Neural progenitor cell (in vitro differentiated cells): ENCODE results near the gene KMT5B. TPM values are rescaled to one million over a fixed set of nuclear protein-coding genes. Genes with fewer than 3 reads are reported as not detected.

Experiments
- DNase-seq: peaks from one replicate; pipeline ENCODE4 v3.0.0-alpha.2; 2016; ENCODE audit warnings: low spot score
- H2AFZ ChIP-seq: fragments of 200-600 bp; sonication (generic); replicated peaks from 2 replicates; pipeline ENCODE4 v1.6.1; 2016; ENCODE audit warnings: antibody characterized with exemption
- H3F3A ChIP-seq: fragments of 200-600 bp; sonication (generic); 2 replicates; pipeline ENCODE4 v1.6.1; 2016; ENCODE audit warnings: antibody characterized with exemption, low read depth
- H3K27ac ChIP-seq: fragments of 200-600 bp; sonication (generic); 2 replicates; pipeline ENCODE4 v1.5.1; 2016; ENCODE audit warnings: mild to moderate bottlenecking
- H3K27me3 ChIP-seq: fragments of 200-600 bp; sonication (generic); 2 replicates; pipeline ENCODE4 v1.6.1; 2016; ENCODE audit warnings: mild to moderate bottlenecking, moderate library complexity
- H3K36me3 ChIP-seq: fragments of 200-600 bp; sonication (generic); 2 replicates; pipeline ENCODE4 v1.5.1; 2016
- H3K4me1 ChIP-seq: fragments of 200-600 bp; sonication (generic); 2 replicates; pipeline ENCODE4 v1.6.1; 2016; ENCODE audit warnings: mixed run types
- H3K4me2 ChIP-seq: fragments of 200-600 bp; sonication (generic); 2 replicates; pipeline ENCODE4 v1.6.1; 2016
- H3K4me3 ChIP-seq: fragments of 200-600 bp; sonication (generic); 2 replicates; pipeline ENCODE4 v1.5.1; 2016
- H3K79me2 ChIP-seq: fragments of 200-600 bp; sonication (generic); 2 replicates; pipeline ENCODE4 v1.6.1; 2016; ENCODE audit warnings: low read depth
- H3K9ac ChIP-seq: fragments of 200-600 bp; sonication (generic); 2 replicates; pipeline ENCODE4 v1.6.1; 2016
- H3K9me3 ChIP-seq: fragments of 200-600 bp; sonication (generic); 2 replicates; pipeline ENCODE4 v1.5.1; 2016; ENCODE audit warnings: low read depth
- H4K20me1 ChIP-seq: fragments of 200-600 bp; sonication (generic); 2 replicates; pipeline ENCODE4 v1.6.1; 2016; ENCODE audit warnings: low read depth
- H3K27ac Mint-ChIP-seq: 3 replicates; pipeline ENCODE4 v1.8.0; 2021; ENCODE audit warnings: mixed read lengths
- H3K27me3 Mint-ChIP-seq: 2 replicates; pipeline ENCODE4 v1.8.0; 2022; ENCODE audit warnings: low read depth, mild to moderate bottlenecking, inconsistent platforms, moderate library complexity, mixed read lengths; ENCODE audit not compliant: insufficient read depth
- H3K36me3 Mint-ChIP-seq: 3 replicates; pipeline ENCODE4 v1.8.0; 2021; ENCODE audit warnings: mixed read lengths
- H3K4me1 Mint-ChIP-seq: 3 replicates; pipeline ENCODE4 v1.8.0; 2021; ENCODE audit warnings: mixed read lengths
- H3K4me3 Mint-ChIP-seq: 3 replicates; pipeline ENCODE4 v1.8.0; 2021; ENCODE audit warnings: mild to moderate bottlenecking, moderate library complexity, mixed read lengths
- H3K9me3 Mint-ChIP-seq: 3 replicates; pipeline ENCODE4 v1.8.0; 2020; ENCODE audit warnings: mixed read lengths
- CTCF ChIP-seq: fragments of 200-600 bp; sonication (generic); IDR thresholded peaks from 2 replicates; pipeline ENCODE4 v1.5.1; 2017; ENCODE audit warnings: antibody characterized with exemption, mild to moderate bottlenecking
- EZH2 ChIP-seq: fragments of 200-600 bp; sonication (generic); IDR thresholded peaks from 2 replicates; pipeline ENCODE4 v1.6.1; 2017; ENCODE audit warnings: antibody characterized with exemption, mild to moderate bottlenecking, moderate library complexity
- EZH2phosphoT487 ChIP-seq: fragments of 200-600 bp; sonication (generic); IDR thresholded peaks from 2 replicates; pipeline ENCODE4 v1.6.1; 2017; ENCODE audit warnings: antibody characterized with exemption
- total RNA-seq: library from RNA; depleted of rRNA; stranded (reverse); fragments of >200 nt; gene quantifications from 2 replicates; pipeline ENCODE4 v1.2.3, GENCODE V29; 2015; ENCODE audit warnings: low replicate concordance

Gene KMT5B
- total RNA-seq, 1 donor from 2014 or later = 62.4 TPM

GRCh38 chr11:68193018-68193417 is 20.1 kb downstream of the KMT5B start:
- H3K79me2 ChIP-seq = peaks cover 100% of the 10 kb centered on the region

GRCh38 chr11:68191661-68192579 is 21.2 kb downstream of the KMT5B start:
- TF ChIP-seq EZH2 = no peak
- no peak for TF ChIP-seq CTCF
- no peak for TF ChIP-seq EZH2phosphoT487
- Mint-ChIP-seq H3K36me3 (peaks cover 19% of the 10 kb centered on the region), H3K9me3 (no peaks in the 10 kb centered on the region), H3K27ac (no peak overlapping the region), H3K4me3 (no peak overlapping the region), H3K27me3 (peaks cover 9% of the 10 kb centered on the region), H3K4me1 (peaks cover 10% of the 10 kb centered on the region)
- Histone ChIP-seq H3K36me3 (no peaks in the 10 kb centered on the region), H3K9me3 (no peaks in the 10 kb centered on the region), H3K4me3 (no peak overlapping the region), H3K4me1 (peaks cover 15% of the 10 kb centered on the region), H2AFZ (no peak overlapping the region), H3K79me2 (peaks cover 98% of the 10 kb centered on the region), H3K4me2 (no peak overlapping the region), H3K27me3 (no peaks in the 10 kb centered on the region), H3K9ac (no peak overlapping the region), H3F3A (peaks cover 4% of the 10 kb centered on the region), H4K20me1 (peaks cover 85% of the 10 kb centered on the region), H3K27ac (no peak overlapping the region)
- no peak for DNase-seq

More at GRCh38 chr11:68193018-68193417, 20.1 kb downstream of the KMT5B start:
- Histone ChIP-seq H3K4me1 (peaks cover 15% of the 10 kb centered on the region), H3K27me3 (no peaks in the 10 kb centered on the region), H3K9ac (no peak overlapping the region), H3K36me3 (no peaks in the 10 kb centered on the region), H3K4me2 (no peak overlapping the region), H3K4me3 (no peak overlapping the region), H3F3A (peaks cover 4% of the 10 kb centered on the region), H3K9me3 (no peaks in the 10 kb centered on the region), H3K27ac (no peak overlapping the region), H4K20me1 (peaks cover 96% of the 10 kb centered on the region), H2AFZ (no peak overlapping the region)
- H3K36me3 Mint-ChIP-seq = peaks cover 16% of the 10 kb centered on the region
- no peak overlapping the region for H3K4me3 Mint-ChIP-seq
- H3K4me1 Mint-ChIP-seq = peaks cover 10% of the 10 kb centered on the region
- no peaks in the 10 kb centered on the region for H3K9me3 Mint-ChIP-seq
- DNase-seq = no peak
- peaks cover 5% of the 10 kb centered on the region for H3K27me3 Mint-ChIP-seq
- TF ChIP-seq CTCF (no peak), EZH2 (no peak)
- no peak overlapping the region for H3K27ac Mint-ChIP-seq

DNA sequence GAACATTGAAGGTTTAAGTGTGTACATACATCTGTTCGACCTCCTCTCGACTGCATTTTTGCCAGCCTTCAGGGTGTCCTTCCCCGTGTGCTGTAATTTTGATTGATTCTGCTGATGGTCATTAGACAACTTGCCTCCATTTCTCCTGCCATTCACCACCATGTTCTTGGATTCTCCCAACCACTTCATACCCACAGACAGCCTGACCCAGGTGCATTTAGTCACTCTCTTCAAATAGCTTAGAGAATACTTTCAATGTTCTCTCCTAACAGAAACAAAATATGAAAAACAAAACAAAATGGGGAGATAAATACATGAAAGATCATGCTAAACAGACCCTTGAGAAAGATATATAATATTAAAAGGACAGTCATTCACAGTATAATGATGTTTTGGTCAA is 23.2 kb downstream of the KMT5B start:
- peaks cover 9% of the 10 kb centered on the region for H3K27me3 Mint-ChIP-seq
- no peak overlapping the region for H3K27ac Mint-ChIP-seq
- no peak overlapping the region for H2AFZ ChIP-seq
- H3K36me3 Mint-ChIP-seq = peaks cover 28% of the 10 kb centered on the region
- no peak overlapping the region for H3K27ac ChIP-seq
- no peak overlapping the region for H3K9ac ChIP-seq
- TF ChIP-seq EZH2 (no peak), CTCF (no peak), EZH2phosphoT487 (no peak)
- DNase-seq = no peak
- H3K9me3 Mint-ChIP-seq = no peaks in the 10 kb centered on the region
- peaks cover 10% of the 10 kb centered on the region for H3K4me1 Mint-ChIP-seq
- no peaks in the 10 kb centered on the region for H3K9me3 ChIP-seq
- H3F3A ChIP-seq = peaks cover 4% of the 10 kb centered on the region
- H4K20me1 ChIP-seq = peaks cover 66% of the 10 kb centered on the region
- H3K4me3 ChIP-seq = no peak overlapping the region
- H3K27me3 ChIP-seq = no peaks in the 10 kb centered on the region
- peaks cover 15% of the 10 kb centered on the region for H3K4me1 ChIP-seq
- H3K36me3 ChIP-seq = peaks cover 5% of the 10 kb centered on the region
- no peak overlapping the region for H3K4me3 Mint-ChIP-seq
- no peak overlapping the region for H3K4me2 ChIP-seq
- peaks cover 94% of the 10 kb centered on the region for H3K79me2 ChIP-seq
